Activated CD4-positive, alpha-beta memory T cell treated with anti-CD3 and anti-CD28 coated beads, Interleukin-2, amount 10 ng/mL, durations not matched to agents 7 days and 5 days (primary cell): ENCODE measurements around the gene SCFD1. TPM values are rescaled to one million over a fixed set of nuclear protein-coding genes. Genes with fewer than 3 reads are reported as not detected.
"Not testable (repeated sequence)": the region's sequence is repeated elsewhere in the genome, so short reads cannot be mapped to it uniquely, and the experiment has no call there.

Experiments
- CTCF ChIA-PET: fragments of 350-600 bp; sonication (Branson Sonifier 250); formaldehyde crosslinking; loops from one replicate; lab custom pipeline; 2021; ENCODE audit warnings: antibody characterized with exemption, inconsistent platforms; lab: Charles Lee
- POLR2A ChIA-PET: fragments of 350-600 bp; sonication (Branson Sonifier 250); formaldehyde crosslinking; loops from one replicate; lab custom pipeline; 2021; ENCODE audit warnings: antibody characterized with exemption; lab: Charles Lee
- DNase-seq: peaks from one replicate; pipeline ENCODE4 v3.0.0-alpha.2; 2020
- H3K27ac Mint-ChIP-seq: one replicate; pipeline ENCODE4 v1.8.0; 2021; ENCODE audit warnings: mild to moderate bottlenecking, mixed read lengths
- H3K27me3 Mint-ChIP-seq: one replicate; pipeline ENCODE4 v1.8.0; 2021; ENCODE audit warnings: mixed read lengths
- H3K36me3 Mint-ChIP-seq: one replicate; pipeline ENCODE4 v1.8.0; 2021; ENCODE audit warnings: low read depth, mixed read lengths
- H3K4me1 Mint-ChIP-seq: one replicate; pipeline ENCODE4 v1.8.0; 2021; ENCODE audit warnings: mixed read lengths
- H3K4me3 Mint-ChIP-seq: one replicate; pipeline ENCODE4 v1.8.0; 2021; ENCODE audit warnings: mild to moderate bottlenecking, mixed read lengths
- H3K9me3 Mint-ChIP-seq: one replicate; pipeline ENCODE4 v1.8.0; 2021; ENCODE audit warnings: mixed read lengths
- total RNA-seq, 2 experiments: library from RNA; stranded (reverse); gene quantifications; one replicate each; pipeline ENCODE4 v1.2.3, GENCODE V29; 2021

SCFD1 gene, protein sequence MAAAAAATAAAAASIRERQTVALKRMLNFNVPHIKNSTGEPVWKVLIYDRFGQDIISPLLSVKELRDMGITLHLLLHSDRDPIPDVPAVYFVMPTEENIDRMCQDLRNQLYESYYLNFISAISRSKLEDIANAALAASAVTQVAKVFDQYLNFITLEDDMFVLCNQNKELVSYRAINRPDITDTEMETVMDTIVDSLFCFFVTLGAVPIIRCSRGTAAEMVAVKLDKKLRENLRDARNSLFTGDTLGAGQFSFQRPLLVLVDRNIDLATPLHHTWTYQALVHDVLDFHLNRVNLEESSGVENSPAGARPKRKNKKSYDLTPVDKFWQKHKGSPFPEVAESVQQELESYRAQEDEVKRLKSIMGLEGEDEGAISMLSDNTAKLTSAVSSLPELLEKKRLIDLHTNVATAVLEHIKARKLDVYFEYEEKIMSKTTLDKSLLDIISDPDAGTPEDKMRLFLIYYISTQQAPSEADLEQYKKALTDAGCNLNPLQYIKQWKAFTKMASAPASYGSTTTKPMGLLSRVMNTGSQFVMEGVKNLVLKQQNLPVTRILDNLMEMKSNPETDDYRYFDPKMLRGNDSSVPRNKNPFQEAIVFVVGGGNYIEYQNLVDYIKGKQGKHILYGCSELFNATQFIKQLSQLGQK
- total RNA-seq = 10 to 100 TPM; 61.8 to 65.4 TPM

DNA sequence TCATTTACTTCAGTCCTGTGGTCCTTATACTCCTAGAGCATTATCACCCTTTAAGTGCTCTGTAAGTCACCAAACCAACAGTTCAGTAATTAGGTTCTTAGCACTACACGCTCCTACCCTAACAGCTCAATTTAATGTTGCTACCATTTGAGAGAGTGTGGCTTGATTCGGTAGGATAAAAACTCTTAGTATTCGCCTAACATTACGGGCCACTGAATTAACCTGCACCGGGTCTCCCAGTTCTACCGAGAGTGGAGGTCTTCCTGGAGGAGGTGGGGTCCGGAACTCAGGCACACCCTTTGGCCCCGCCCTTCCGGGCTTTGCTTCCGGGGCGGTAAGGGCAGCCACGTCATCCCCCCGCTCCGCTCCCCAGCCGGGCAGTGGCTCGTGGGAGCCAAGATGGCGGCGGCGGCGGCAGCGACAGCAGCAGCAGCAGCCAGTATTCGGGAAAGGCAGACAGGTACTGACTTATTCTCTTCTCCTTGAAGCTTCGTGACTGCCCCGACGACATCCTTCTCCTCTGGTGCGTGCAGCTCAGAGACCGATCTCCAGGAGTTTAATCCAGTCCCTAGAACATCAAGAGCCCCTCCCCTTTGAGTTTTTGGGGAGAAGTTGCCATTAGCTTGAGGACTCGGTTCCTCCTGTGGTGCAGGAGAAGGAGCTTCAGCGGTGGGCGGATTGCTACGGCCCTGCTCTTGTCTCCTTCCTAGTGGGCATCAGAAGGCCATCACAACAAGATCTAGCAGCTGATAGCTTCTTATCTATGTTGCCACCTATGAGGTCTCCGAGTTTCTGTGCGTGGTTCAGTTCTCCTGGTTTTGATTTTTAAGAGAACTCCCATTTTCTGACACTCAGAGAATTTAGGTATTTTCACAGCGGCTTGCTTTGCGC lies at the start of gene SCFD1:
Gene SCFD1, plus strand, starts transcription at position 380 of the 891 bp plus-strand sequence. Its CDS starts 20 bp downstream, at position 400.
- Mint-ChIP-seq H3K27ac (peak within 1 kb of the TSS; percentile 93), H3K27me3 (no peaks in the 10 kb centered on the region), H3K36me3 (peaks cover 22% of the 10 kb centered on the region), H3K4me3 (peak within 1 kb of the TSS; percentile 87), H3K9me3 (no peaks in the 10 kb centered on the region), H3K4me1 (peaks cover 41% of the 10 kb centered on the region)
- ChIA-PET POLR2A (interaction anchor here (0.6 to 4.3 kb wide), 28 partner anchors 8 to 835 kb away, joined by 3 to 44 read pairs (median 5); partner anchors contain the start of genes AP4S1, DTD2, G2E3 and HEATR5A), CTCF (interaction anchor here (0.9 to 2.0 kb wide), 6 partner anchors 11 to 352 kb away, joined by 3 to 6 read pairs (median 3); no protein-coding TSS in a partner anchor)
- DNase-seq = peak; percentile 95

DNA sequence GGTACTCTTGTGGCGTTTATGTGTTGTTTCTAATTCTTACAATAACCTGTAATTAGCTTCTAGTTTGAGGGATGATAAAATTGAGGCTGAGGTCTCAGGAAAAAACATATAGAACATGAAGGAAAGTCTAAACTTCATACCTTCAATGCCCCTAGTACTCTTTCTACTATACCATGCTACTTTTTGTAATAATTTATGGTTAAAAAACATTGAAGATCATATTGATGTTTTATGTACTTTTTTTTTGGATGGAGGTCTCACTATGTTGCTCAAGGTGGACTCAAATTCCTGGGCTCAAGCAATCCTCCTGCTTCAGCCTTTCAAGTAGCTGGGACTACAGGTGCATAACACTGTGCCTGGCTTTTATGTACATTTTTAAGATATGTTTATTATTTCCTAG lies 49.3 kb upstream of the SCFD1 start:
- DNase-seq = no peak
- Mint-ChIP-seq H3K36me3 (peaks cover 51% of the 10 kb centered on the region), H3K27ac (no peak overlapping the region), H3K4me1 (peaks cover 41% of the 10 kb centered on the region), H3K27me3 (no peaks in the 10 kb centered on the region), H3K4me3 (no peak overlapping the region), H3K9me3 (no peaks in the 10 kb centered on the region)
- ChIA-PET CTCF (no interaction called here), POLR2A (no interaction called here)

DNA sequence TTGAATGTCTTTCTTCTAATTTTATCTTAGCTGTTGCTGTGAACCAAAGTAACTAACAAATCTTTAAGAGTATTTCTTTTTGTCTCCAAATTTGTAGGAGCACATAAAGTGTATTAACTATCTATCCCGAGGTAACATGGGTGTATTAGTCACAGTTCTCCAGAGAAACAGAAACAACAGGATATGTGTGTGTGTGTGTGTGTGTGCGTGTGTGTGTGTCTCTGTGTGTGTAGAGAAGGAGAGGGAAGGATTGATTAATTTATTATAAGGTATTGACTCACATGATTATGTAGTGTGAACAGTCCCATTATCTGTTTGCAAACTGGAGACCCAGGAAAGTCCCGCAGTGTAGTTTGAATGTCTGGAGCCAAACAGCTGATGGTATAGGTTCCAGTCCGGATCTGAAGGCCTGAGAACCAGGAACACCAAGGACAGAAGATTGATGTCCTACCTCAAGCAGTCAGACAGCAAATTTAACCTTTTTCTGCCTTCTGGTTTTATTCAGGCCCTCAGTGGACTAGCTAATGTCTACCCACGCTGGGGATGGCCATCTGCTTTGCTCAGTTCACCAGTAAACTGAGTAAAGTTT lies 48.8 kb upstream of the SCFD1 start:
- Mint-ChIP-seq H3K4me3 (no peak overlapping the region), H3K9me3 (no peaks in the 10 kb centered on the region), H3K27ac (no peak overlapping the region), H3K4me1 (peaks cover 35% of the 10 kb centered on the region), H3K36me3 (peaks cover 50% of the 10 kb centered on the region), H3K27me3 (no peaks in the 10 kb centered on the region)
- POLR2A ChIA-PET = no interaction called here
- CTCF ChIA-PET = no interaction called here
- no peak for DNase-seq

DNA sequence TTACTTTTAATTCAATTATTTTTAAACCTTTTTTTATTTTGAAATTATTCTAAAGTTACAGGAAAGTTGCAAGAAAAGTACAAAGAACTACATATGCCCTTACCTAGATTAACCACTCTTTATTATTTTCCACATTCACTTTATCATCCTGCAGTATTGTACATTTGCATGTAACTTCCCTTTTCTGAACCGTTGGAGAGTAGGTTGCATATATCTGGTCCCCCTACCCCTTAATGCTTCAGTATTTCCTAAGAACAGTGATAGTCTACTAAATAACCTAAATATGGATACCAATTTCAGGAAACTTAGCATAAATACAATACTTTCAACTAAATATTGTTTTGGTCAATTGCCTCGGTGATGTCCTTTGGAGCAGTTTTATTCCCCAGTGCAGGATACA lies 48.2 kb upstream of the SCFD1 start:
- ChIA-PET POLR2A (no interaction called here), CTCF (no interaction called here)
- Mint-ChIP-seq H3K27me3 (no peaks in the 10 kb centered on the region), H3K9me3 (no peaks in the 10 kb centered on the region), H3K36me3 (peaks cover 51% of the 10 kb centered on the region), H3K27ac (no peak overlapping the region), H3K4me1 (peaks cover 34% of the 10 kb centered on the region), H3K4me3 (no peak overlapping the region)
- no peak for DNase-seq

DNA sequence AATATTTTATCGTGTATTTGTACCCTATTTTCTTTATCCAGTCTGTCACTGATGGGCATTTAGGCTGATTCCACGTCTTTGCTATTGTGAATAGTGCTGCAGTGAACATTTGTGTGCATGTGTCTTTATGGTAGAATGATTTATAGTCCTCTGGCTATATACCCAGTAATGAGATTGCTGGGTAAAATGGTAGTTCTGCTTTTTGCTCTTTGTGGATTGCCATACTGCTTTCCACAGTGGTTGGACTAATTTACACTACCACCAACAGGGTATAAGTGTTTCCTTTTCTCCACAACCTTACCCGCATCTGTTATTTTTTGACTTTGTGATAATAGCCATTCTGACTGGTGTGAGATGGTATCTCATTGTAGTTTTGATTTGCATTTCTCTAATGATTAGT lies 47.3 kb upstream of the SCFD1 start:
- H3K4me3 Mint-ChIP-seq, CTCF ChIA-PET, H3K27me3 Mint-ChIP-seq, DNase-seq, H3K27ac Mint-ChIP-seq, POLR2A ChIA-PET, H3K9me3 Mint-ChIP-seq: not testable (repeated sequence)
- Mint-ChIP-seq H3K36me3 (peaks cover 48% of the 10 kb centered on the region), H3K4me1 (peaks cover 29% of the 10 kb centered on the region)

DNA sequence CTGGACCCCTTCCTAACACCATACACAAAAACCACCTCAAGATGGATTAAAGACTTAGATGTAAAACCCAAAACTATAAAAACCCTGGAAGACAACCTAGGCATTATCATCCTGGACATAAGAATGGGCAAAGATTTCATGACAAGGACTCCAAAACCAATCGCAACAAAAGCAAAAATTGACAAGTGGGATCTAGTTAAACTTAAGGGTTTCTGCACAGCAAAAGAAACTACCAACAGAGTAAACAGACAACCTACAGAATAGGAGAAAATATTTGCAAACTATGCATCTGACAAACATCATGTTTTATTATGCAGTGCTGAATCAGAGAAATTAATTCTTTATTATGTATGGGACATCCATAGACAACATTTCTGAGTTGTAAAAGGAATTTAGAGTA lies 45.8 kb upstream of the SCFD1 start:
- H3K9me3 Mint-ChIP-seq, POLR2A ChIA-PET, CTCF ChIA-PET, H3K27me3 Mint-ChIP-seq, H3K27ac Mint-ChIP-seq, H3K4me3 Mint-ChIP-seq, DNase-seq: not testable (repeated sequence)
- Mint-ChIP-seq H3K4me1 (peaks cover 15% of the 10 kb centered on the region), H3K36me3 (peaks cover 44% of the 10 kb centered on the region)

DNA sequence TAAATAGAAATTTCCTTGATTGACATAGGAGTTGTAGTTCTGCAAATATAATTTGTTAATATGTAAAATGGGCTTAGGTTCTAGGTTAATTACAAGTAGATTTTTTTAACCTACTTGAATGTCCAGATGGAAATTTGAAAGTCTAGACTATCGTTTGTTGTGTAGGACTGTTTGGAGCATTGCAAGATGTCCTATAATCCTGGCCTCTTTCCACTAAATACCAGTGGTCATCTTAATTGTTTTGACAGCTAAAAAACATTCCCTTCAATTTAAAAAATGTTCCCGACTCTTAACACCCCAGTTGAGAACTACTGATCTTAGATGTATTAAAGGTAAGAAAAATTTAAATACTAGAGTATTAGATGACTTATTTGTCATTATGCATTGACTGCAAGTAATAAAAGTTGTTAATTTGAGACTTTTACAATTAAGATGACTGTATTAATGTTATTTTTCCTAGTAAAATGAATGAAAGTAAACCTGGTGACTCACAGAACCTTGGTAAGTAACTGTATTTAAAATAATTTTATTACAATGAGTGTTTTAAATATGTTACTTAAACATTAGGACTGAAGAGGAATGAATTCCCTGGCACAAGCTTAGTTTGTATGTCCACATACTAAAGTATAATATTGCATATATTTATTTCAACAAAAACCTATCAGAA lies 41.4 kb upstream of the SCFD1 start:
- ChIA-PET POLR2A (no interaction called here), CTCF (no interaction called here)
- Mint-ChIP-seq H3K27ac (no peak overlapping the region), H3K4me1 (peaks cover 10% of the 10 kb centered on the region), H3K4me3 (no peak overlapping the region), H3K27me3 (no peaks in the 10 kb centered on the region), H3K36me3 (peaks cover 55% of the 10 kb centered on the region), H3K9me3 (peaks cover 10% of the 10 kb centered on the region)
- DNase-seq = no peak

DNA sequence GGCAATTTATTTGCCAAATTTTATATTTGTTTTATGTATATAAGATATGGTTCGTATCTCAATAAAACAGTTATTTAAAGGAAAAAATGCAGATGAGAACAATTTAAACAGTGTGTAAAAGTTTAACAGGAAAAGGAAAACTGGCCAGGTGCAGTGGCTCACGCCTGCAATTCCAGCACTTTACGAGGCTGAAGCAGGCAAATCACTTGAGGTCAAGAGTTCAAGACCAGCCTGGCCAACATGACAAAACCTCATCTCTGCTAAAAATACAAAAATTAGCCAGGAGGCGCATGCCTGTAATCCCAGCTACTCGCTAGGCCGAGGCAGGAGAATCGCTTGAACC lies 40.9 kb upstream of the SCFD1 start:
- no peaks in the 10 kb centered on the region for H3K27me3 Mint-ChIP-seq
- ChIA-PET CTCF (no interaction called here), POLR2A (no interaction called here)
- H3K36me3 Mint-ChIP-seq = peaks cover 55% of the 10 kb centered on the region
- no peak for DNase-seq
- H3K4me3 Mint-ChIP-seq = no peak overlapping the region
- peaks cover 14% of the 10 kb centered on the region for H3K4me1 Mint-ChIP-seq
- peaks cover 10% of the 10 kb centered on the region for H3K9me3 Mint-ChIP-seq
- H3K27ac Mint-ChIP-seq = no peak overlapping the region

DNA sequence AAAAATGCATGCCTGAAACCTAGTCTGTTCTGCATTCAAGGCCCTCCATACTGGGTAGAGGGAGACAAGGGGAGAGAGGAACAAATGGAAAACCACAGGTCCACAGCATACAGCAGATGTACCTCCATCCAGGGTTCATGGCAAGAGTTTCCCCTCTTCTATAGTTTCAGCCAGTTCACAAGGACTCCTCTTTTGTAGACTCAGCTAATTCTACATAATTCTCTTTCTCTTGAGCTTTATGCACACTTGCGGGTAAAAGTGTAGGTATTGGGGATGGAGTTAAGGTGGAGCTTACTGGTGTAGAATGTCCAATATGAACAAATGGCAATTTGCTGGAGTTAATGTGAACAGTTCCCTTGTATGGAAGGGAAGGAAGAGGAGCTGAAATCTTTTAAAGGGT lies 39.7 kb upstream of the SCFD1 start:
- no peak overlapping the region for H3K4me3 Mint-ChIP-seq
- peaks cover 60% of the 10 kb centered on the region for H3K36me3 Mint-ChIP-seq
- H3K4me1 Mint-ChIP-seq = peaks cover 16% of the 10 kb centered on the region
- peaks cover 10% of the 10 kb centered on the region for H3K9me3 Mint-ChIP-seq
- no peak for DNase-seq
- no peak overlapping the region for H3K27ac Mint-ChIP-seq
- ChIA-PET CTCF (interaction anchor here (0.5 kb wide), 1 partner anchor 594 kb away, joined by 3 read pairs; no protein-coding TSS in a partner anchor), POLR2A (interaction anchor here (1.1 kb wide), 1 partner anchor 40 kb away, joined by 3 read pairs; the partner anchor contains the start of gene SCFD1)
- no peaks in the 10 kb centered on the region for H3K27me3 Mint-ChIP-seq

DNA sequence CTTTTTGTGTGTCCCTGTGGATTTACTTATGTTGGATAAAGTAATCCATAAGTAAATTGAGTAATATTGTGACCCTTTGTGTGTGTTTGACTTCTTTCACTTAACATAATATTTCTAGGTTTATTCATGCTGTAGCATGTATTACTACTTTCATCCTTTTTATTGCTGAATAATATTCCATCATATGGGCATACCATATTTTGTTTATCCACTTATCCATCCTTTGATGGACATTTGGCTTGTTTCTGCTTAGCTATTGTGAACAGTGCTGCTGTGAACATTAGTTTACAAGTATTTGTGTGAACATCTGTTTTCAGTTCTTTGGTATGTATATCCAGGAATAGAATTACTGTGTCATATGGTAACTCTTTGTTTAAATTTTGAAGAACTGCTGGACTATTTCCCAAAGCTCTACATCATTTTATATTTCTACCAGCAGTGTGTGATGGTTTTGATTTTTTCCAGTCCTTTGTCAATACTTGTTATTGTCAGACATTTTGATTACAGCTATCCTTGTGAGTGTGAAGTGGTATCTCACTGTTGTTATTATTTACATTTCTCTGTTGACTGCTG lies 38.0 kb upstream of the SCFD1 start:
- ChIA-PET CTCF (no interaction called here), POLR2A (no interaction called here)
- DNase-seq = no peak
- Mint-ChIP-seq H3K9me3 (peaks cover 10% of the 10 kb centered on the region), H3K27ac (no peak overlapping the region), H3K36me3 (peaks cover 66% of the 10 kb centered on the region), H3K27me3 (no peaks in the 10 kb centered on the region), H3K4me3 (no peak overlapping the region), H3K4me1 (peaks cover 14% of the 10 kb centered on the region)

DNA sequence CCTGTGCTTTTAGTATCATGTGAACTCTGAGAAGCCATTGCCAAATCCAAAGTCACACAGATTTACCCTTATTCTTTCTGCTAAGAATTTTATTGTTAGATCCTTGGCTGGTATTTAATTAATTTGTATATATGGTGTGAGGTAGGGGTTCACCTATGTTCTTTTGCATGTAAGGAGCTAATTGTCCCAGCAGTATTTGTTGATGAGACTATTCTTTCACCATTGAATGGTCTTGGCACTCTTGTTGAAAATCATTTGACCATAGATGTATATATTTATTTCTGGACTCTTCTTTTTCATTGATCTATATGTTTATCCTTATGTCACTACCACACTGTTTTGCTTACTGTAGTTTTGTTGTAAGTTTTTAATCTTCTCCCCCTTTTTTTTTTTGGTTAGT lies 36.9 kb upstream of the SCFD1 start:
- Mint-ChIP-seq H3K36me3 (peaks cover 74% of the 10 kb centered on the region), H3K9me3 (peaks cover 10% of the 10 kb centered on the region), H3K27me3 (no peaks in the 10 kb centered on the region), H3K4me3 (no peak overlapping the region), H3K27ac (no peak overlapping the region), H3K4me1 (peaks cover 14% of the 10 kb centered on the region)
- ChIA-PET POLR2A (interaction anchor here (0.9 kb wide), 2 partner anchors 24 to 26 kb away, joined by 3 read pairs; partner anchors contain the start of gene G2E3), CTCF (interaction anchor here (1.3 kb wide), 1 partner anchor 26 kb away, joined by 3 read pairs; no protein-coding TSS in a partner anchor)
- no peak for DNase-seq

DNA sequence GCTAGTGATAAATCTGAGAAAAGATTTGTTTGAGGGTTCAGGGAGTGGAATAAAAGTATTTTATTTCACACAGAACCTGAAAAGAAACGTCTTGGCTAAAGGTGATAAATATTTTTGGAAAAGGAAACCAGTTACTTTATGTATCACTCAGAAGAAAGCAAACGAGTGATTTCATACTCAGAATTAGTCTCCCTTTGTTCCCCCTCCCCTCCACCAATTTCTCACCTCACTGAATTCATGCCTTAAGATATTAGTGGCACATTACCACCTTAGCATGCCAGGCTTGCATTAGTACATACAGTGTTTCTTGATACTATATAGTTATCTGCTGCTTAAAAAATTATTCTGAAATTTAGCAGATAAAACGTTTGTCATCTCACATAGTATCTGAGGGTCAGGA lies 35.0 kb upstream of the SCFD1 start:
- H3K27me3 Mint-ChIP-seq = no peaks in the 10 kb centered on the region
- H3K36me3 Mint-ChIP-seq = peaks cover 82% of the 10 kb centered on the region
- peaks cover 13% of the 10 kb centered on the region for H3K4me1 Mint-ChIP-seq
- H3K27ac Mint-ChIP-seq = no peak overlapping the region
- ChIA-PET CTCF (no interaction called here), POLR2A (no interaction called here)
- peaks cover 8% of the 10 kb centered on the region for H3K9me3 Mint-ChIP-seq
- DNase-seq = no peak
- no peak overlapping the region for H3K4me3 Mint-ChIP-seq
